ENCODE measurements around the gene FNDC11. TPM values are rescaled to one million over a fixed set of nuclear protein-coding genes. Genes with fewer than 3 reads are reported as not detected.
A peak's percentile ranks its signal among the peaks of the same experiment; 100 is the strongest.
"Not testable (repeated sequence)": the region's sequence is repeated elsewhere in the genome, so short reads cannot be mapped to it uniquely, and the experiment has no call there.

The FNDC11 gene
- total RNA-seq, 1 experiment from 2014 or later = 2.2 TPM

- no peak for DNase-seq (ENCODE audit: low spot score)
Measured at GRCh38 chr20:63566395-63567135, 12.6 kb downstream of the FNDC11 start.

DNA sequence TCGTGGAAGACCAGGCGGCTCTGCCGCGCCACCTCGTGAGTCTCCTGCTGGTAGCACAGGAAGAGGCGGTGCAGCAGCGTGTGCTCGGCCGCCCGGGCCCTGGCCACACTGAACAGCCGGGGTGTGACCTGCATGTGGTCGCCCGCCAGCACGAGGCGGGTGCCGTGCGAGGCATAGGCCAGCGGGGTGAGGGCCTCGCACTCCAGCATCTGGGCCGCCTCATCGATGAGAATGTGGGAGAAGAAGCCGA lies 13.1 kb downstream of the FNDC11 start:
- no peak for DNase-seq (ENCODE audit: low spot score)

- no peak for DNase-seq (ENCODE audit: low spot score)
Measured at GRCh38 chr20:63567386-63568169, 13.6 kb downstream of the FNDC11 start.

DNA sequence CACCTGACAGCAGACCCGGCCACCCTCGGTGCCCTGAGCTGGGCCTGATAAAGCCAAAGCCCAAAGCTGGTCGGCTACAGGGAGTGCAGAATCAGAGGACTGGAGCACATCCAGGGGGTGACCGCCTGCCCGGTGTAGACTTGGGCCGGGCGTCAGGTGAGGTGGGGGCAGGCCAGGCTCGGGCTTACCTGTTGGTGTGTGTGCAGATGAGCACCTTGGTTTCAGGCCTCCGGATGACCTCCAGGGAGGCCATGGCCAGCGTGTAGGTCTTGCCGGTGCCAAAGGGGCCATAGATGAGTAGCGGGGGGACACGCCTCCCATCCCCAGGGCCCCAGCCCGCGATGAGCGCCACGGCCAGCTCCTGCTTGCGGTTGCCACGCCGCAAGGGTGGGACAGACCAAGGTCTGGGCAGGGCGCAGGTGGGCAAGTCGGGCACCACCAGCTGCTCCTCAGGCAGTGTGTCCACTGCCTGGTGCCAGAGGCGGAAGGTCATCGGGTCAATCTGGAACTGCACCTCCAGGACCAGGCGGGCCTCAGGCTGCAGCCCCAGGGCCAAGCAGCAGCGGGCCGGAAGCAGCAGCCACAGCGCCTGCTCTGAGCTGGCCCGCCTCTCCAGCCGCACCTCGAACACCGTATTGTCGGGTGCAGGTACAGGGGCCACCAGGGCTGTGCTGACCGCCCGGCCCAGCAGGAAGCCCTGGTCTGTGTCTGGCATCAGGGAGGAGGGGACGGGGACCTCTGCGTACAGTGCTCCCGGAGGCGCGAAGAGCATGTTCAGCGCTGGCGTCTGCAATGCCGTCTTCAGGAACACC lies 14.4 kb downstream of the FNDC11 start:
- no peak for DNase-seq (ENCODE audit: low spot score)

GRCh38 chr20:63568986-63569949 lies 15.3 kb downstream of the FNDC11 start:
- DNase-seq (ENCODE audit: low spot score) = no peak

DNA sequence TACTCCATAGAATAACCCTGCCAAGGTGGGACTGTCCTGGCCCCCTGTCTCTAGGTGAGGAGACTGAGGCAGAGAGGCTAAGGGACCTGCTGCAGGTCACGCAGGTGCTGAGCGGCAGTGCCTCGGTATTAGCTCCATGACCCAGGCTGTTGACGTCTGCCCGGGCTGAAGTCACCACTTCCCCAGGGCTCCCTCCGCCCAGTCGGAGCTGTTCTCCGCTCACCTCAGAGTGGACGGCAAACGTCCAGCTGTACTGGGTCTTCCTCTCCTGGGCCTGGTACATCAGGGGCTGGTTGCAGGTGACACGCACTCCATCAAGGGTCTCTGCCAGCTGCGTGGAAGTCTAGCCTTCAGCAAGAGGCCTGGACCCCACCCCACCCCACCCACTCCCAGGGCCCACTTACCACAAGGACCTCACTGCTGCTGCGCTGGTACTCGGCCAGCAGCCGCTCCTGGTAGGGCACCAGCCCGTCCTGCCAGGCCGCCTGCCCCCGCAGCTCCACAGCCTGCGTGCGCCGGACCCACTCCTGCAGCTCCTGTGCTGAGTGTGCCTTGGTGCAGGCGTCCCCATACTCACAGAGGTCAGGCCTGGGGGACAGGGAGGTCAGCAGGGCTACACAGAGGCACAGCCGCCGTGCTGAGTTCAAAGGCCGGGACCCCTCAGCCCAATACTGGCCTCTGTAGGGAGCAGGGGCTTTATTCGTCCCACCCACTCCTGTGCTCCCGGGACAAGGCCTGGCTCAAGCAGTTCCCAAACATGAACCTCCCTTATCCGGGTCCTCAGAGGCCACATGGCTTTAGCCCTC lies 16.5 kb downstream of the FNDC11 start:
- DNase-seq (ENCODE audit: low spot score) = no peak

DNA sequence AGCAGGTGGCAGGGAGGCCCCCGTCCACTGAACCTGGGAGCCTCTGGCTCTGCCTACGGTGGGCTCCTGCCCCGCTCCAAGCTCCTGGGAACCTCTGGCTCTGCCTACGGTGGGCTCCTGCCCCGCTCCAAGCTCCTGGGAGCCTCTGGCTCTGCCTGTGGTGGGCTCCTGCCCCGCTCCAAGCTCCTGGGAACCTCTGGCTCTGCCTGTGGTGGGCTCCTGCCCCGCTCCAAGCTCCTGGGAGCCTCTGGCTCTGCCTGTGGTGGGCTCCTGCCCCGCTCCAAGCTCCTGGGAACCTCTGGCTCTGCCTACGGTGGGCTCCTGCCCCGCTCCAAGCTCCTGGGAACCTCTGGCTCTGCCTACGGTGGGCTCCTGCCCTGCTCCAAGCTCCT lies 17.1 kb downstream of the FNDC11 start:
- DNase-seq (ENCODE audit: low spot score) = not testable (repeated sequence)

DNA sequence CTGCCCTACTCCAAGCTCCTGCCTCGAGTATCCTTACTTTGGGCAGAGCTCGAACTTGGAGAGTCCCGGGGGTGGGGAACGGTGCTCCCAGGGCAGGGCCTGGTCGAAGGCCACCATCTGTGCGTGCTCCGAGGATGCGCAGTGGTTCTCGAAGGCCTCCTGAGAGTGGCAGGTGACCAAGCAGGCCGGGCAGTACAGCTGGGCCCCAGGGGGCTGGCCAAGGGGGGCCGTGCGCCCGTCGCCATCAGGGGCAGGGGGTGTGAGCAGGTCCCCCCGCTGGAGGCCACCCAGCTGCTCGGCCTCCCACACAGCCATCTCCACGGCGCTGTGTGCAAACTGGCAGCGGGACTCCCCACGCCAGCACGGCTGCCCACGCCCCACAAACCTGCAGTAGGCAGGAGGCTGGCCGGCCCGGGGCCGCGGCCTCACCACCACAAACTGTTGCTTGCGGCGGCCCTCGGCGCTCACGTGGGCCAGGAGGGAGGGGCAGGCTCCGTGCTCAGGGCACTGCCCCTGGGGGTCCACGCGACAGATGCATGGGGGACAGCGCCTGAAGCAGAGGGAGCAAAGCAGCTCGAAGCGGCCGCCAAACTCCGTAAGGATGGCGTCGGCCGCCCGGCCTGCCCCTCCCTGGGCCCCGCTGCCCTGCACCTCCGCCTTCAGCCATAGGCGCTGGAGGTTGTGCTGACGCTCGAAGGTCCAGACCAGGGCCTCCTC lies 18.3 kb downstream of the FNDC11 start:
- no peak for DNase-seq (ENCODE audit: low spot score)

DNA sequence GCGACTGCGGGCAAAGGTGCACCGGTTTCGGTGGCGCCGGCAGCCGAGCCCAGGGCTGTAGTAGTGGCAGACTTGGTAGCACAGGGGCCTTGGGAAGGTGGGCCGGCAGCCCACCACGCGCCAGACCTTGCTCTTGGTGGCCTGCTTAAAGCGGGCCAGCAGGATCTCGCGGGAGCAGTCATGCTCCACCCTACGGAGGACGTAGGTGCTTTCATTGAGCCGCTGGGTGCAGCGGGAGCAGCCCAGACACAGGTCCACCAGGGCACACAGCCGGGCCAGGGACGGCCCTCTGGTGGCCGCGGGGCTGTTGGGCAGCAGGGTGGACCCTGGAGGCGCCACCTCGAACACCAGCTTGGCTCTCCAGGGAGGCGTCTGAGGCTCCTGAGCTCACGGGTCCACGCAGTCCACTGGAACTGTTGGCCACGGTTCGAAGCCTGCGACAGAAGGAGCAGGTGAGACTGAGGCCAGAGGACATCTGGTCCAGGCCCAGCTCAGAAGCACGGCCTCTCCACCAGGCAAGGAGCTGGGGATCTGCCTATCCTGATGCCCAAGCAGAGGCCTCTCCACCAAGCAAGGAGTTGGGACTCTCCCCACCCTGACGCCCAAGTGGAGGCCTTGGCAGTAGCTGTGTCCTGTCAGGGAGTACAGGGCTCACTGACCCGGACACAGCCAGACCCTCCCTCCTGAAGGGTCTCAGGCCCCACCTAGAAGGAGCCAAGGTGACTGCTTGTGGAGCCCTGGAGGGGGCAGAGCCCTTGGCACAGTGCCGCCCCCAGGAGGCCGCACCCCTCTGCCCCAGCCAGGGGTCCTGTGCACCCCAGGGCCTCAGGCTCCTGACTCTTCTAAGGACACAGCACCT lies 19.1 kb downstream of the FNDC11 start:
- DNase-seq (ENCODE audit: low spot score) = peak; percentile 69

DNA sequence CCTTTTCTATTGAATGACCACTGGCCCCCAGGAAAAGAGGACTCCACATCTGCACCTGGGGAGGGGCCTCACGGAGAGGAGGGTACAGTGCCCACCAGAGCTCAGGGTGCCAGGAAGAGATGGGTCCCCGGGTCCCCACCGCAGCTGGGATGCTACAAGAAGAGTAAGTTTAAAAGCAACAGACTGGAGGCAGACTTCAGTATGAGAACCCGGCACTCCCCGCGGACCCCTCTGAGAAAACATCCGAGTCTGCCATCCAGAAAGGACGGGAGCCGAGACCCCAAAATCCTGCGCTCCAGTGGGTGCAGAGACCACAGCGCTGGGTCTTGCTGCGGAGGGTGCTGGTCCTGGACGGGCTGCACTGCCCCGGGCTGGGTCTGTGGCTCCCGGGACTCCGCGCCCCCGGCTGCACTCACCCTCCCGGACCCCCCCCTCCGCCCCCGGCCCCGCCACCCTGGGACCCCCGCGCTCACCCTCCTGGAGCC lies 19.7 kb downstream of the FNDC11 start:
- peak; percentile 47 for DNase-seq (ENCODE audit: low spot score)

GRCh38 chr20:63574156-63574828 lies 20.3 kb downstream of the FNDC11 start, which contains the start of gene HELZ2:
Gene HELZ2, minus strand, starts transcription at chr20:63574239. Its CDS starts 1,854 bp downstream, at chr20:63572385.
- DNase-seq (ENCODE audit: low spot score) = peak; percentile 63

DNA sequence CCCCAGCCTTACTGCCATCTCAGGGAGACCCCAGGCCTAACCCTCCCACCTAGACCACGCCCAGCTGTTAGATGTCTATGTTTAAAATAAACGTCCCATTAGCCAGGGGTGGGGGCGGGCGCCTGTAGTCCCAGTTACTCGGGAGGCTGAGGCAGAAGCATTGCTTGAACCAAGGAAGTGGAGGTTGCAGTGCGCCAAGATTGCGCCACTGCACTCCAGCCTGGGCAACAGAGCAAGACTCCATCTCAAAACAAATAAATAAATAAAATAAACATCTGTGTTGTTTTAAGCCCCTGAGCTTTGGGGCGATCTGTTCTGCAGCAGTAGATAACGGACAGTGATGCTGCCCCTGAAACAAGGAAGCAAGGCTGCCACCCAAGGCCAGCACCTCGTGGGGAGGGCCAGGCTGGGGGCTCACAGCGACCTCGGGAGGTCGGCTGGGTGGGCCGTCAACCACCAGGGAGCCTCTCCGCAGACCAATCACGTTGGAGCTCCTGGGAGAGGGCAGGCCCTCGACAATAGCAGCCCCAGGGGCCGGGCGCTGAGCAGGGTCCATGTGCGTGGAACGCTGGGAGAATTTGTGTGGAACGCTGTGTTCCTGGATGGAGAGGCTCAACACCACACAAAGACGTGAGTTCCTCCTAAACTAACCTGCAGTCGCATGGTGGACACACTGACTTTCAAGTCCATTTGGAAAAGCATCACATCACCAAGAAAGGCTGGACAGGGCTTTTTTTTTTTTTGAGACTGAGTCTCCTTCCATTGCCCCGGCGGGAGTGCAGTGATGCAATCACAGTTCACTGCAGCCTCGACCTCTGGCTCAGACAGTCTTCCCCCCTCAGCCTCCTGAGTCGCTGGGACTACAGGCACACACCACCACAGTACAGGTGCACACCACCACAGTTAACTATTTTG lies 21.1 kb downstream of the FNDC11 start:
- DNase-seq (ENCODE audit: low spot score) = no peak

DNA sequence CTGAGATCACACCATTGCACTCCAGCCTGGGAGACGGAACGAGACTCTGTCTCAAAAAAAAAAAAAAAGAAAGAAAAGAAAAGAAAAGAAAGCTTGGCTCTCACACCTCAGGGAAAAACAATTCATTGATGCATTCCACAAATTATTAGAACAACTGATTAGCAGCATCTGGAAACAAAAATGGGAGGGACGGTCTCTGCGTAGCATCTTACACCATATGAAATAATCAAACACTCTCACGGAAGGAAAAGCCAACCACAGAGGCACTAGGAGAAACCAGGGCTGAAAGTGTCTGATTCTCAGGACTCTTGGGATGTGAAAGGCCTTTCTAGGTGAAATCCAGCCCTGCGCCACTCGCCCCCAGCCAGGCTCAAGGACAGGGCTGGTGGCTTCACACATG lies 22.4 kb downstream of the FNDC11 start:
- no peak for DNase-seq (ENCODE audit: low spot score)

DNA sequence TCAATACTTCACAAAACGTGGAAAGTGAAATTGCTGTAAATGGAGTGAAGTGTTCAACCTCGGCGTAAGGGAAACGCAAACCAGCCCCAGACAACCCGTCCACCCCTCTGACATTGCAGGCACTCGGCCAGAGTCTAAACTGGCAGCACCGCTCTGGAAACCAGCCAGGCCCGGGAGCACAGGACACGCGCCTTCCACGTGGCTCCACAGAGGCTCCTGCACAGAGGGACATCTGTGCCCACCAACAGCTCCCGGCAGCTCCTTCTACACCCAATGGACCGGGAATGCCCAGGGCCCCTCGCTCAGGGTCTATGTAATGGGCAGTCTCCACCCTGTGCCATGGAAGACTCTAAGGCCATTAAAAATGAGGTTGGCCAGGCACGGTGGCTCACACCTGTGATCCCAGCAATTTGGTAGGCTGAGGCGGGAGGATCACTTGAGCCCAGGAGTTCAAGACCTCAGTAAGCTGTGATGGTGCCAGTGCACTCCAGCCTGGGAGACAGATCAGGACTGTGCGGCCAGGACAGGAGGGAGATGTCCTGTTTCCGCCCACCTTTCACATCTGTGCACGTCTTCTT lies 23.4 kb downstream of the FNDC11 start:
- DNase-seq (ENCODE audit: low spot score) = no peak

DNA sequence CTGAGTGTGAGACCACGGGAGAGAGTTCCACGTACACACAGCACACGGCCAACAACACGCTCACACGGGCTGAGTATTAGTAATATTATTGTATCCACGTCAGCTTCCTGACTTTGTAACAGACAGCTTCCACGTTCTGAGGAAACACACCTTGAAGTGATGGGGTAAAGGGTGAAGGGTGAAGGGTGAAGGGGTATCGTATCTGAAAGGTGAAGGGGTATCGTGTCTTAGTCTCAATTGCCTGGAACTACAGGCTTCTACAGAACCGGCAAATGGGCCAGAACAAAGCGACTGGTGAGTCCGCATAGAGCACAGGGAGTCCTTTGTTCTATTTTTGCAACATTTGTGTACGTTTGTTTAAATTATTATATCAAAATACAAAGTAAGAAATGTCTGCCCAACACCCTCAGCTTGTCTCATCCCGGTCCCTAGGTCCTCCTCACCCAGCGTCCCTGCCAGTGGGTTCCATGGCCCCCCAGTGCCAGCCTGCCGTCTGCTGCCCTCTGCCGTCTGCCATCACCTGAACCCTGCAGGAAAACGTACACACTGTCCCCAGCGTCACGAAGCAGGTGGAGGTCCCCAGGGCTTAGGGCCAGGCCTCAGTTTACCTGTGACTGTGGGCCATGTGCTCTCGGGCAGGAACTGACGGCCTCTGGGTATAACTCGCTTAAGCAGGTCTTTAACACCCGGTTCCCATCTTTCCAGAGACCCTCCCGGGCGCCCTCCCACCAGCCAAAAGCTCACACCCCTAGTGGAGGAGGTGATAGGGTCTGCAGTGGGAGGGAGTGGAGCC lies 24.5 kb downstream of the FNDC11 start:
- no peak for DNase-seq (ENCODE audit: low spot score)
